DMS53 treated with DMSO at 0.1 percent for 48 hours (cell line): ENCODE results near the gene ARHGAP25.
A peak's percentile ranks its signal among the peaks of the same experiment; 100 is the strongest.

Experiments used
- DNase-seq: peaks from one replicate; lab custom pipeline; 2025; ENCODE audit not compliant: unreplicated experiment; lab: John Stamatoyannopoulos, UW

The ARHGAP25 gene

GRCh38 chr2:68716604-68717304, 17.9 kb upstream of the ARHGAP25 start:
- DNase-seq: no peak

GRCh38 chr2:68717305-68717661, 17.3 kb upstream of the ARHGAP25 start:
- no peak for DNase-seq

GRCh38 chr2:68719912-68720311, 14.7 kb upstream of the ARHGAP25 start:
- DNase-seq: no peak

GRCh38 chr2:68720665-68721064, 13.9 kb upstream of the ARHGAP25 start:
- DNase-seq: no peak

GRCh38 chr2:68721482-68722101, 13.0 kb upstream of the ARHGAP25 start:
- DNase-seq: no peak

GRCh38 chr2:68722712-68723111, 11.9 kb upstream of the ARHGAP25 start:
- no peak for DNase-seq

- DNase-seq: no peak
Measured at GRCh38 chr2:68723181-68723580, 11.4 kb upstream of the ARHGAP25 start.

- no peak for DNase-seq
Measured at GRCh38 chr2:68726100-68726499, 8.5 kb upstream of the ARHGAP25 start.

GRCh38 chr2:68726608-68727367, 7.8 kb upstream of the ARHGAP25 start:
- no peak for DNase-seq

- no peak for DNase-seq
Measured at GRCh38 chr2:68727683-68728375, 6.8 kb upstream of the ARHGAP25 start.

GRCh38 chr2:68730828-68731227, 3.8 kb upstream of the ARHGAP25 start:
- DNase-seq: peak; percentile 88

- no peak for DNase-seq
Measured at GRCh38 chr2:68732036-68732932, 2.3 kb upstream of the ARHGAP25 start.

GRCh38 chr2:68733365-68733764, 1.2 kb upstream of the ARHGAP25 start:
- DNase-seq: no peak

GRCh38 chr2:68734176-68734575, 435 bp upstream of the ARHGAP25 start:
- DNase-seq: no peak

- no peak for DNase-seq
Measured at GRCh38 chr2:68736086-68736485, 1.5 kb downstream of the ARHGAP25 start.

GRCh38 chr2:68737711-68738110, 3.1 kb downstream of the ARHGAP25 start:
- DNase-seq: no peak

GRCh38 chr2:68738906-68739594, 4.4 kb downstream of the ARHGAP25 start:
- DNase-seq: no peak

GRCh38 chr2:68739595-68740399, 5.2 kb downstream of the ARHGAP25 start:
- DNase-seq: no peak

GRCh38 chr2:68740400-68740914, 5.8 kb downstream of the ARHGAP25 start:
- DNase-seq: no peak
